Measurements from ENCODE around the gene SPTLC3.

The SPTLC3 gene

GRCh38 chr20:12987261-12987660, 21.5 kb upstream of the SPTLC3 start:
- no peak for DNase-seq

GRCh38 chr20:12989586-12990115, 19.1 kb upstream of the SPTLC3 start:
- no peak for DNase-seq

GRCh38 chr20:12997128-12997655, 11.6 kb upstream of the SPTLC3 start:
- DNase-seq, result no peak

GRCh38 chr20:12998046-12998445, 10.7 kb upstream of the SPTLC3 start:
- DNase-seq, result no peak

GRCh38 chr20:12999201-12999600, 9.6 kb upstream of the SPTLC3 start:
- no peak for DNase-seq

- no peak for DNase-seq
These were observed 6.5 kb upstream of the SPTLC3 start for GRCh38 chr20:13002251-13002650.

GRCh38 chr20:13006825-13007224, 1.9 kb upstream of the SPTLC3 start:
- no peak for DNase-seq

GRCh38 chr20:13007596-13007995, 1.2 kb upstream of the SPTLC3 start:
- no peak for DNase-seq

GRCh38 chr20:13009682-13010406, 1.1 kb downstream of the SPTLC3 start:
- DNase-seq, result no peak

- DNase-seq, result no peak
These were observed 4.1 kb downstream of the SPTLC3 start for GRCh38 chr20:13012886-13013285.

- no peak for DNase-seq
These were observed 4.6 kb downstream of the SPTLC3 start for GRCh38 chr20:13013411-13013810.

GRCh38 chr20:13017235-13017634, 8.5 kb downstream of the SPTLC3 start:
- DNase-seq, result no peak

GRCh38 chr20:13017883-13018535, 9.2 kb downstream of the SPTLC3 start:
- no peak for DNase-seq

GRCh38 chr20:13021205-13021970, 12.6 kb downstream of the SPTLC3 start:
- DNase-seq, result no peak

GRCh38 chr20:13022401-13023155, 13.8 kb downstream of the SPTLC3 start:
- DNase-seq, result no peak

- no peak for DNase-seq
These were observed 15.8 kb downstream of the SPTLC3 start for GRCh38 chr20:13024596-13024995.

GRCh38 chr20:13025181-13025580, 16.4 kb downstream of the SPTLC3 start:
- no peak for DNase-seq

GRCh38 chr20:13028001-13028400, 19.2 kb downstream of the SPTLC3 start:
- DNase-seq, result no peak

GRCh38 chr20:13028673-13029072, 19.9 kb downstream of the SPTLC3 start:
- DNase-seq, result no peak

GRCh38 chr20:13029687-13030375, 21.1 kb downstream of the SPTLC3 start:
- no peak for DNase-seq

GRCh38 chr20:13031751-13032150, 23.0 kb downstream of the SPTLC3 start:
- no peak for DNase-seq

- DNase-seq, result no peak
These were observed 25.3 kb downstream of the SPTLC3 start for GRCh38 chr20:13034115-13034514.
